ENCODE measurements around the gene BDKRB2. TPM values are rescaled to one million over a fixed set of nuclear protein-coding genes. Genes with fewer than 3 reads are reported as not detected.

Gene BDKRB2
- total RNA-seq, 1 donor from 2014 or later: 3.8 TPM

- Mint-ChIP-seq H3K27ac (ENCODE audit: unreplicated experiment) (no peak overlapping the region), H3K4me3 (ENCODE audit: unreplicated experiment) (no peak overlapping the region), H3K27me3 (ENCODE audit: unreplicated experiment) (peaks cover 5% of the 10 kb centered on the region), H3K4me1 (ENCODE audit: low read depth, unreplicated experiment) (no peaks in the 10 kb centered on the region), H3K36me3 (ENCODE audit: unreplicated experiment) (no peaks in the 10 kb centered on the region), H3K9me3 (ENCODE audit: unreplicated experiment) (peaks cover 4% of the 10 kb centered on the region)
- no peak for TF ChIP-seq CTCF (IDR thresholded peaks at IDR 0.05; ENCODE audit: partially characterized antibody, unreplicated experiment)
- DNase-seq: no peak
Observed at GRCh38 chr14:96182546-96182945, 22.1 kb upstream of the BDKRB2 start.

GRCh38 chr14:96184737-96185136 is 19.9 kb upstream of the BDKRB2 start:
- H3K4me3 Mint-ChIP-seq (ENCODE audit: unreplicated experiment): no peak overlapping the region
- no peak overlapping the region for H3K27ac Mint-ChIP-seq (ENCODE audit: unreplicated experiment)
- peaks cover 3% of the 10 kb centered on the region for H3K4me1 Mint-ChIP-seq (ENCODE audit: low read depth, unreplicated experiment)
- H3K9me3 Mint-ChIP-seq (ENCODE audit: unreplicated experiment): peaks cover 6% of the 10 kb centered on the region
- DNase-seq: no peak
- no peaks in the 10 kb centered on the region for H3K36me3 Mint-ChIP-seq (ENCODE audit: unreplicated experiment)
- no peak for TF ChIP-seq CTCF (IDR thresholded peaks at IDR 0.05; ENCODE audit: partially characterized antibody, unreplicated experiment)
- H3K27me3 Mint-ChIP-seq (ENCODE audit: unreplicated experiment): peaks cover 10% of the 10 kb centered on the region

DNA sequence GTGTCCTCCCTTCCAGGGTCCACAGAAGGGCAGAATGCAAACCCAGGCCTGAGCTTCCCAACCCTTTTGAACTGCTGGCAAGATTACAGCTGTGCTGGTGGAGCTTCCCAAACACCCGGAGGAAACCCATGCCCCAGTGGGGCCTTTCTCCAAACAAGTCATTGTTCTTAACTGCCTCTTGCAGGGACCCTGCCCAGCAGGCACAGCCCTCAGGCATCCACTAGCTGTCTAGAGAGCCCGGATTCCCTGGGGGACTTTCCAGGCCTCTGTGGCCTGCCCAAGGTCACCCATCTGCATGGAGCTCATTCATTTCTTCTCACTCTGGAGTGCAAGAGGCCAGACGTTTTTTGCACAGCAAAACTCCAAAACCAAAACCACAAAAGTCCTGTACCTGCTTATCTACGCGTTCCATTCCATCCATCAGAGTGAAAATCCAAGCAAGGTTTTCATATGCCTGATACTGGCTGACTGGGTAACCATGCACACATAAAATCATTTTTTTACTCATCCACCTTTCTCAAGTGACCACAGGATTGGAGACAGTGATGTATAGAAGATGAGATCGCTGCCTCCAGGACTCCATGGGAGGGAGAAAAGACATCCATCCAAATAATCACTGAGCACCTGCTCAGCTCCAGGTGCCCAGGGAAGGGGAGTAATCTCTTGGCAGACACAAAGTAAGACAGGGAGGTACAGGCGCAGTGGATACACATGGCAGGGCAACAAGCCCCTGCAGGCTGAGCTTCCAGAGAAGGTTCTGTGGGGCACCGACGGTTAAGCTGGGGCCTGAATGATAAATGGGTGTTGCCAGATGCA is 17.2 kb upstream of the BDKRB2 start:
- Mint-ChIP-seq H3K4me1 (ENCODE audit: low read depth, unreplicated experiment) (peaks cover 4% of the 10 kb centered on the region), H3K36me3 (ENCODE audit: unreplicated experiment) (no peaks in the 10 kb centered on the region), H3K4me3 (ENCODE audit: unreplicated experiment) (no peak overlapping the region), H3K27ac (ENCODE audit: unreplicated experiment) (no peak overlapping the region), H3K9me3 (ENCODE audit: unreplicated experiment) (peaks cover 6% of the 10 kb centered on the region), H3K27me3 (ENCODE audit: unreplicated experiment) (peaks cover 10% of the 10 kb centered on the region)
- no peak for TF ChIP-seq CTCF (IDR thresholded peaks at IDR 0.05; ENCODE audit: partially characterized antibody, unreplicated experiment)
- DNase-seq: no peak

- TF ChIP-seq CTCF (IDR thresholded peaks at IDR 0.05; ENCODE audit: partially characterized antibody, unreplicated experiment): no peak
- no peak for DNase-seq
- Mint-ChIP-seq H3K4me1 (ENCODE audit: low read depth, unreplicated experiment) (peaks cover 4% of the 10 kb centered on the region), H3K4me3 (ENCODE audit: unreplicated experiment) (no peak overlapping the region), H3K9me3 (ENCODE audit: unreplicated experiment) (peaks cover 6% of the 10 kb centered on the region), H3K27ac (ENCODE audit: unreplicated experiment) (no peak overlapping the region), H3K36me3 (ENCODE audit: unreplicated experiment) (no peaks in the 10 kb centered on the region), H3K27me3 (ENCODE audit: unreplicated experiment) (peaks cover 10% of the 10 kb centered on the region)
Observed at GRCh38 chr14:96189281-96189711, 15.3 kb upstream of the BDKRB2 start.

- peaks cover 5% of the 10 kb centered on the region for H3K9me3 Mint-ChIP-seq (ENCODE audit: unreplicated experiment)
- peaks cover 4% of the 10 kb centered on the region for H3K4me1 Mint-ChIP-seq (ENCODE audit: low read depth, unreplicated experiment)
- no peak for DNase-seq
- no peak overlapping the region for H3K27ac Mint-ChIP-seq (ENCODE audit: unreplicated experiment)
- H3K27me3 Mint-ChIP-seq (ENCODE audit: unreplicated experiment): peaks cover 11% of the 10 kb centered on the region
- H3K4me3 Mint-ChIP-seq (ENCODE audit: unreplicated experiment): no peak overlapping the region
- H3K36me3 Mint-ChIP-seq (ENCODE audit: unreplicated experiment): no peaks in the 10 kb centered on the region
- no peak for TF ChIP-seq CTCF (IDR thresholded peaks at IDR 0.05; ENCODE audit: partially characterized antibody, unreplicated experiment)
Observed at GRCh38 chr14:96191353-96191752, 13.3 kb upstream of the BDKRB2 start.
